Colonic mucosa (tissue), 4 donors: ENCODE data around the gene DDRGK1. TPM values are rescaled to one million over a fixed set of nuclear protein-coding genes. Genes with fewer than 3 reads are reported as not detected.
"Not testable (repeated sequence)": the region's sequence is repeated elsewhere in the genome, so short reads cannot be mapped to it uniquely, and the experiment has no call there.

ENCODE experiments used
- DNase-seq: peaks from one replicate; pipeline ENCODE4 v3.0.0-alpha.2; 2020
- H3K27ac ChIP-seq: fragments of 200-600 bp; one replicate; pipeline ENCODE4 v1.8.0; 2021
- H3K27me3 ChIP-seq: fragments of 200-600 bp; one replicate; pipeline ENCODE4 v1.8.0; 2021
- H3K36me3 ChIP-seq: fragments of 200-600 bp; one replicate; pipeline ENCODE4 v1.8.0; 2021
- H3K4me1 ChIP-seq: fragments of 200-600 bp; one replicate; pipeline ENCODE4 v1.8.0; 2021; ENCODE audit warnings: mild to moderate bottlenecking
- H3K4me3 ChIP-seq: fragments of 200-600 bp; one replicate; pipeline ENCODE4 v1.8.0; 2021
- H3K9ac ChIP-seq, 2 donors: one replicate each; pipeline ENCODE4 v1.7.0; 2013; ENCODE audit warnings: control low read depth in 2 of 2, low read depth in 2 of 2, low read length in 2 of 2
- H3K9me3 ChIP-seq: fragments of 200-600 bp; one replicate; pipeline ENCODE4 v1.8.0; 2021
- CTCF ChIP-seq: fragments of 200-600 bp; IDR thresholded peaks from one replicate; pipeline ENCODE4 v1.8.0; 2022; ENCODE audit warnings: antibody characterized with exemption, mild to moderate bottlenecking
- intact Hi-C: fragments of 100-400 bp; cut with DNase I; formaldehyde crosslinking; loops from one replicate; pipeline ENCODE4 v1.14.1; 2022
- total RNA-seq, 2 donors: library from RNA; stranded (reverse); fragmentation: NEBNext Ultra II Directional in 1 of 2; extraction: Animal tissue kit (Norgen Biotek cat#: 25700) in 1 of 2; gene quantifications; one replicate each; pipeline ENCODE4 v1.2.1, GENCODE V29; 2021
- donor health status: healthy.
- donor health status: DM: no; HTN: no; CAD: no.
- donor health status: DM: no; HTN: no; CAD: no.

The DDRGK1 gene
- total RNA-seq, 2 donors from 2014 or later = 57.8 to 88.6 TPM

GRCh38 chr20:3157817-3158216 is 46.7 kb downstream of the DDRGK1 start:
- DNase-seq = no peak
- Histone ChIP-seq H3K9ac (no peak overlapping the region), H3K27ac (no peak overlapping the region), H3K9me3 (no peaks in the 10 kb centered on the region), H3K4me1 (peaks cover 13% of the 10 kb centered on the region), H3K27me3 (no peaks in the 10 kb centered on the region), H3K36me3 (no peaks in the 10 kb centered on the region), H3K4me3 (peak overlapping the region; percentile 98)
- TF ChIP-seq CTCF = no peak
- intact Hi-C loops = no loop called here

GRCh38 chr20:3156811-3157619 is 47.5 kb downstream of the DDRGK1 start:
- Histone ChIP-seq H3K36me3 (no peaks in the 10 kb centered on the region), H3K9ac (no peak overlapping the region), H3K27ac (no peak overlapping the region), H3K4me3 (no peak overlapping the region), H3K4me1 (peaks cover 13% of the 10 kb centered on the region), H3K9me3 (no peaks in the 10 kb centered on the region), H3K27me3 (no peaks in the 10 kb centered on the region)
- no peak for TF ChIP-seq CTCF
- intact Hi-C loops = no loop called here
- DNase-seq = no peak

- DNase-seq, H3K9ac ChIP-seq, H3K4me1 ChIP-seq, H3K27ac ChIP-seq, H3K36me3 ChIP-seq, H3K4me3 ChIP-seq, intact Hi-C loops, H3K9me3 ChIP-seq, H3K27me3 ChIP-seq: not testable (repeated sequence)
Measured at GRCh38 chr20:3152057-3152644, 52.3 kb downstream of the DDRGK1 start.

- no peak for DNase-seq
- Histone ChIP-seq H3K27me3 (no peaks in the 10 kb centered on the region), H3K9ac (no peak overlapping the region), H3K4me3 (no peak overlapping the region), H3K9me3 (no peaks in the 10 kb centered on the region), H3K27ac (no peak overlapping the region), H3K4me1 (no peaks in the 10 kb centered on the region), H3K36me3 (no peaks in the 10 kb centered on the region)
- intact Hi-C loops = no loop called here
- no peak for TF ChIP-seq CTCF
Measured at GRCh38 chr20:3150908-3151307, 53.6 kb downstream of the DDRGK1 start.

GRCh38 chr20:3146732-3147341 is 57.6 kb downstream of the DDRGK1 start:
- Histone ChIP-seq H3K9ac (no peak overlapping the region), H3K4me1 (no peaks in the 10 kb centered on the region), H3K4me3 (no peak overlapping the region), H3K36me3 (no peaks in the 10 kb centered on the region), H3K27ac (no peak overlapping the region), H3K9me3 (no peaks in the 10 kb centered on the region), H3K27me3 (no peaks in the 10 kb centered on the region)
- intact Hi-C loops = no loop called here
- no peak for TF ChIP-seq CTCF
- no peak for DNase-seq

GRCh38 chr20:3141757-3142156 is 62.7 kb downstream of the DDRGK1 start:
- H3K36me3 ChIP-seq = no peaks in the 10 kb centered on the region
- H3K4me3 ChIP-seq = no peak overlapping the region
- no peaks in the 10 kb centered on the region for H3K4me1 ChIP-seq
- no peak overlapping the region for H3K27ac ChIP-seq
- intact Hi-C loops = no loop called here
- H3K27me3 ChIP-seq = no peaks in the 10 kb centered on the region
- H3K9ac ChIP-seq = no peak overlapping the region
- no peaks in the 10 kb centered on the region for H3K9me3 ChIP-seq
- TF ChIP-seq CTCF = no peak
- DNase-seq = no peak
